GM19193 (cell line): ENCODE data around the gene RBMY1A1.
"Not testable (repeated sequence)": the region's sequence is repeated elsewhere in the genome, so short reads cannot be mapped to it uniquely, and the experiment has no call there.

Source experiments
- POLR2A ChIP-seq: IDR thresholded peaks from 4 replicates; pipeline ENCODE4 v1.6.1; 2011; ENCODE audit not compliant: insufficient read depth, insufficient read length; ENCODE audit errors: extremely low read depth

RBMY1A1 gene

DNA sequence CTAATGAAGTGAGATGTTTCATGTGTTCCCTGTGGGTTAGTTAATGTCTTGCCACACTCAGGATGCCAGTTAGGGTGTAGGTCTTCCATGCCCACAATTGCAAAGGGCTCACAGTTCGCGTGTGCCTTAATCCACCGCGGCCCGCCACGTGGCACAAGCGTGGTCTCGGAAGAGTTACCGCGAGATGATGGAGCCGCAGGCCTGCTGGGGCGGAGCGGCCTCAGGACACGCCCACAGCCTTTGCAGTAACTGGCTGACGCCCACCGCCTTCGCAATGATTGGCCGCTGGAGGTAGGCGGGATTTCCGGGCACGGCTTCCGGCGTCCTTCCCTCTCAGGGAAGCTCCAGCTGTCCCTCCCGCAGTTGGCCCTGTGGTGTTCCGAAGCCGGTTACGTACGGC, at the start of gene RBMY1A1:
Gene RBMY1A1, plus strand, starts transcription at position 301 of the 400 bp plus-strand sequence. CDS start 2,013 bp downstream, outside the sequence.
- TF ChIP-seq POLR2A = not testable (repeated sequence)

DNA sequence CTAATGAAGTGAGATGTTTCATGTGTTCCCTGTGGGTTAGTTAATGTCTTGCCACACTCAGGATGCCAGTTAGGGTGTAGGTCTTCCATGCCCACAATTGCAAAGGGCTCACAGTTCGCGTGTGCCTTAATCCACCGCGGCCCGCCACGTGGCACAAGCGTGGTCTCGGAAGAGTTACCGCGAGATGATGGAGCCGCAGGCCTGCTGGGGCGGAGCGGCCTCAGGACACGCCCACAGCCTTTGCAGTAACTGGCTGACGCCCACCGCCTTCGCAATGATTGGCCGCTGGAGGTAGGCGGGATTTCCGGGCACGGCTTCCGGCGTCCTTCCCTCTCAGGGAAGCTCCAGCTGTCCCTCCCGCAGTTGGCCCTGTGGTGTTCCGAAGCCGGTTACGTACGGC, 23.6 kb upstream of the RBMY1A1 start, which contains the start of gene RBMY1B:
Gene RBMY1B, plus strand, starts transcription at position 301 of the 400 bp plus-strand sequence. CDS start 2,013 bp downstream, outside the sequence.
- not testable (repeated sequence) for TF ChIP-seq POLR2A

DNA sequence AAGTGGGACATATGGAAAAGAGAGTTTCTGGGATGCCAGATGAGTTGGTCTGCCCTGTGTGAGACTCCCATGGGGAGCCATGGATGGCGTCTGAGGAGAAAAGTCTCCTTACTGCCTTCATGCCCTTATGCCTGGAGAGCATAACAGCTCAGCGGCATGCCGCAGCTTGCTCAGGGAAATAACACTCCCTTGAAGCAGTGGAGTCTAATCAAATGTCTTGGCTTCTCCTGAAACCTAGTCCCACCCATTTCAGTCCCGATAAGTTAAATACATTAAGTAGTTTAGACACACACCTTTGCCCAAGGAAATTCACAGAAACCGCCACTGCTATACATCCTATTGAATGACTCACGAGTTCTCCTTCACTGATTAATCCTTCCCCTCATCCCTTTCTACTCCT, 50.8 kb downstream of the RBMY1A1 start:
- TF ChIP-seq POLR2A = no peak

DNA sequence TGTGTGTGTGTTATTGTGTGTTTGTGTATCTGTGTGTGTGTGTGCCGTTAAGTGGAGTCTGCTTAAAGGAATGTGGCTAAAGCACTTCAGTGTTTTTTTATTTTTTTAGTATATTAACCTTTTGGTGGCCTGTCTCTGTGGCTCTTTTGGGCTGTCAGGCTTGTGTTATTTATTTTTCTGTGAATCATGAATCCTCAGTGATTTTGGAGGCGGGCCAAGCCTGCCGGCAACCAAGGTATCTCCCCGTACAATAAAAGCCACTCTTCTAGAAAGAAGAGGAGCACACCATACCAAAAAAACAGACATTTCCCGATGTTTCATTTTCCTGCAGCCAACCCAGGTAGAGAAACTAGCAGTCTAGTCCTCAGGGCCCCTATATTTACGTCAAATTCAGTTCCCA, 57.4 kb downstream of the RBMY1A1 start:
- TF ChIP-seq POLR2A = no peak
